A549 (cell line): ENCODE measurements around the gene TUFM.

Experiments
- EHMT2 ChIP-seq: fragments of 200-600 bp; sonication (generic); IDR thresholded peaks from 2 replicates; pipeline ENCODE4 v1.6.1; 2016; ENCODE audit warnings: antibody characterized with exemption, low read depth, mild to moderate bottlenecking, moderate library complexity
- GATA3 ChIP-seq: IDR thresholded peaks from 2 replicates; pipeline ENCODE4 v1.6.1; 2012; ENCODE audit warnings: borderline replicate concordance
- NR3C1 ChIP-seq: fragments of >200 bp; sonication (Bioruptor Twin); formaldehyde crosslinking; IDR thresholded peaks from 3 replicates; pipeline ENCODE4 v1.6.1; 2017
- RFX5 ChIP-seq: fragments of 450-650 bp; IDR thresholded peaks from 2 replicates; pipeline ENCODE4 v1.7.1; 2014; ENCODE audit warnings: antibody characterized with exemption, mild to moderate bottlenecking, moderate library complexity
- TF ChIP-seq, protein P1 (sequence below): IDR thresholded peaks from 2 replicates; pipeline ENCODE4 v1.6.1; 2012
- TF ChIP-seq, protein P2 (sequence below): fragments of >200 bp; sonication (Bioruptor Twin); formaldehyde crosslinking; IDR thresholded peaks from 3 replicates; pipeline ENCODE4 v1.5.1; 2016

- no peak for TF ChIP-seq EHMT2
- TF ChIP-seq, protein P1, sequence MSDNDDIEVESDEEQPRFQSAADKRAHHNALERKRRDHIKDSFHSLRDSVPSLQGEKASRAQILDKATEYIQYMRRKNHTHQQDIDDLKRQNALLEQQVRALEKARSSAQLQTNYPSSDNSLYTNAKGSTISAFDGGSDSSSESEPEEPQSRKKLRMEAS, result no peak
- no peak for TF ChIP-seq NR3C1
- TF ChIP-seq GATA3, result no peak
- no peak for TF ChIP-seq RFX5
- TF ChIP-seq, protein P2, sequence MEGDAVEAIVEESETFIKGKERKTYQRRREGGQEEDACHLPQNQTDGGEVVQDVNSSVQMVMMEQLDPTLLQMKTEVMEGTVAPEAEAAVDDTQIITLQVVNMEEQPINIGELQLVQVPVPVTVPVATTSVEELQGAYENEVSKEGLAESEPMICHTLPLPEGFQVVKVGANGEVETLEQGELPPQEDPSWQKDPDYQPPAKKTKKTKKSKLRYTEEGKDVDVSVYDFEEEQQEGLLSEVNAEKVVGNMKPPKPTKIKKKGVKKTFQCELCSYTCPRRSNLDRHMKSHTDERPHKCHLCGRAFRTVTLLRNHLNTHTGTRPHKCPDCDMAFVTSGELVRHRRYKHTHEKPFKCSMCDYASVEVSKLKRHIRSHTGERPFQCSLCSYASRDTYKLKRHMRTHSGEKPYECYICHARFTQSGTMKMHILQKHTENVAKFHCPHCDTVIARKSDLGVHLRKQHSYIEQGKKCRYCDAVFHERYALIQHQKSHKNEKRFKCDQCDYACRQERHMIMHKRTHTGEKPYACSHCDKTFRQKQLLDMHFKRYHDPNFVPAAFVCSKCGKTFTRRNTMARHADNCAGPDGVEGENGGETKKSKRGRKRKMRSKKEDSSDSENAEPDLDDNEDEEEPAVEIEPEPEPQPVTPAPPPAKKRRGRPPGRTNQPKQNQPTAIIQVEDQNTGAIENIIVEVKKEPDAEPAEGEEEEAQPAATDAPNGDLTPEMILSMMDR, result no peak
These were observed 31.5 kb upstream of the TUFM start for GRCh38 chr16:28877655-28878000.
